Adrenal gland (tissue), 5 donors: ENCODE measurements around the gene ARFGEF3.
"Not testable (repeated sequence)": the region's sequence is repeated elsewhere in the genome, so short reads cannot be mapped to it uniquely, and the experiment has no call there.

Experiments used
- CTCF ChIP-seq, 6 experiments: fragments of 450-650 bp in 4 of 6; fragments of 200-600 bp in 2 of 6; sonication (generic) in 1 of 6; IDR thresholded peaks; 1 replicate in 5 of 6; 2 replicates in 1 of 6; pipeline versions ENCODE4 v1.5.1 to v1.8.0; 2016 to 2021; ENCODE audit warnings: antibody characterized with exemption in 6 of 6, mild to moderate bottlenecking in 2 of 6, moderate library complexity in 1 of 6
- POLR2A ChIP-seq, 2 donors: fragments of 450-650 bp; IDR thresholded peaks; one replicate each; pipeline ENCODE4 v1.6.1; 2017; ENCODE audit warnings: antibody characterized with exemption in 2 of 2, mild to moderate bottlenecking in 2 of 2, moderate library complexity in 1 of 2
- donor health status: DM: no; HTN: no; CAD: no.

- not testable (repeated sequence) for TF ChIP-seq CTCF, POLR2A (IDR thresholded peaks at IDR 0.05)
Measured at GRCh38 chr6:138368684-138369083, 206.9 kb downstream of the ARFGEF3 start.
